ENCODE results near the gene DFFA. TPM values are rescaled to one million over a fixed set of nuclear protein-coding genes. Genes with fewer than 3 reads are reported as not detected.

DFFA gene
- total and polyA plus RNA-seq, 9 of the 15 experiments (the other 6 are each of a cell fraction or from before 2014, with no cell fraction given) = 39.6 to 74.8 (median 59.2) TPM

DNA sequence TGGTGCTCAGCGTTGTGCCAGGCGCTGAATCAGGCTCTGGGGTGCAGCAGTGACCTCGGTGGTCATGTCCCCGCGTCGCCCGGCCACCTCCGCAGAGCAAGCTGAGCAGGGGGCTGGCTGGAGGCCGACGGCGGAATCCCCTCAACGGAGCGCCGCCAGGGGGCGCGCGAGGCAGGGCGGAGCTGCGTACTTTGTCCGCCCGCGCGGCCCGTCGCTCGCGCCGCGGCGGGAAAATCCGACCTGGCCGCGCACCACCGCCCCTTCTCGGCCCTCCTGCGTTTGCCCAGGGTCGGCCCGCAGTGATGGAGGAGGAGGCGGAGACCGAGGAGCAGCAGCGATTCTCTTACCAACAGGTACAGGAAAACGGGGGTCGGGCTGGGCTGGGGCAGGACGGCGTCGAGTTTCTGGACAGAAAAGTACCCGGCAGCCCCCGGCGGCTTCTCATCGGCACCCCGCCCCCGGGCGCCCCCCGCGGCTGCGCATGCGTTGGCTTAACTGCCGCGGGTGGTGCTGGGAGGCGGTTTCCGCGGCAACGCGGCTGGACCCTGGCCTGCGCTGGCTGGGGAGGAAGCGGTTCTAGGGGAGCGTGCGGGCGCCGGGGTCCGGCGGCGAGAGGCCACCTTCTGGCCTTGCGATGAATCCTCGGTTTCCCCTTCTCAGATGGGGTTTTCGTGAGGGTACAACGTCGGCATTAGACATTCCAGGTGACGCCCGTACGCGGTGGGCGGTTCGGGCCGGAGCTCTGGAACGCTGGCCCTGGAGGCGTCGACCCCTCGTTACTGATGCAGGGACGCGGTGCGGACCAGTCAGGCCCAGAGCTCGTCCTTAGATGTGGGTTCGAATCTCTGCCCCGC lies 41.9 kb downstream of the DFFA start, which contains the start of gene CENPS (continued):
- TF ChIP-seq, protein P1, sequence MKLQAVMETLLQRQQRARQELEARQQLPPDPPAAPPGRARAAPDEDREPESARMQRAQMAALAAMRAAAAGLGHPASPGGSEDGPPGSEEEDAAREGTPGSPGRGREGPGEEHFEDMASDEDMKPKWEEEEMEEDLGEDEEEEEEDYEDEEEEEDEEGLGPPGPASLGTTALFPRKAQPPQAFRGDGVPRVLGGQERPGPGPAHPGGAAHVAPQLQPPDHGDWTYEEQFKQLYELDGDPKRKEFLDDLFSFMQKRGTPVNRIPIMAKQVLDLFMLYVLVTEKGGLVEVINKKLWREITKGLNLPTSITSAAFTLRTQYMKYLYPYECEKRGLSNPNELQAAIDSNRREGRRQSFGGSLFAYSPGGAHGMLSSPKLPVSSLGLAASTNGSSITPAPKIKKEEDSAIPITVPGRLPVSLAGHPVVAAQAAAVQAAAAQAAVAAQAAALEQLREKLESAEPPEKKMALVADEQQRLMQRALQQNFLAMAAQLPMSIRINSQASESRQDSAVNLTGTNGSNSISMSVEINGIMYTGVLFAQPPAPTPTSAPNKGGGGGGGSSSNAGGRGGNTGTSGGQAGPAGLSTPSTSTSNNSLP (IDR thresholded peaks at IDR 0.05; ENCODE audit: borderline replicate concordance, low read depth, low read length) = no peak
- TF ChIP-seq ZNF134 (CRISPR knock-in tag; conservative IDR thresholded peaks at IDR 0.05) (peak; percentile 60; the same call in 1 of the 2 replicates), NEUROD1 (IDR thresholded peaks at IDR 0.05; ENCODE audit: borderline replicate concordance, low read depth, low read length, partially characterized antibody) (peak; percentile 89), KLF10 (CRISPR knock-in tag; IDR thresholded peaks at IDR 0.05) (no peak), TFAM (CRISPR knock-in tag; conservative IDR thresholded peaks at IDR 0.05) (no peak), STAT5B (CRISPR knock-in tag; IDR thresholded peaks at IDR 0.05) (no peak), GABPB1 (CRISPR knock-in tag; IDR thresholded peaks at IDR 0.05) (peak; percentile 84), HNRNPH1 (optimal IDR thresholded peaks at IDR 0.05; ENCODE audit: low read depth, low read length) (no peak), TAF9B (IDR thresholded peaks at IDR 0.05; ENCODE audit: partially characterized antibody) (no peak), RB1 (IDR thresholded peaks at IDR 0.05; ENCODE audit: low read depth) (peak; percentile 100), ZNF354B (CRISPR knock-in tag; IDR thresholded peaks at IDR 0.05) (0 out of 2 replicates have a peak, but pooled peaks have one; percentile 11), ZC3H11A (IDR thresholded peaks at IDR 0.05; ENCODE audit: low read depth, low read length) (peak; percentile 82), NR3C1 (CRISPR knock-in tag; IDR thresholded peaks at IDR 0.05) (peak; percentile 92), HNRNPL (IDR thresholded peaks at IDR 0.05; ENCODE audit: low read depth, low read length) (no peak), MAZ (CRISPR knock-in tag; conservative IDR thresholded peaks at IDR 0.05 in 1 of 2, IDR thresholded peaks at IDR 0.05 in 1 of 2) (peak; percentile 94 to 99), ZNF263 (CRISPR knock-in tag; IDR thresholded peaks at IDR 0.05; ENCODE audit: borderline replicate concordance) (peak; percentile 22; the same call in 1 of the 2 replicates), CBX5 (IDR thresholded peaks at IDR 0.05; ENCODE audit: borderline replicate concordance, low read depth) (no peak), ZBED1 (IDR thresholded peaks at IDR 0.05) (0 out of 2 replicates have a peak, but pooled peaks have one; percentile 25)
- TF ChIP-seq, protein P2, sequence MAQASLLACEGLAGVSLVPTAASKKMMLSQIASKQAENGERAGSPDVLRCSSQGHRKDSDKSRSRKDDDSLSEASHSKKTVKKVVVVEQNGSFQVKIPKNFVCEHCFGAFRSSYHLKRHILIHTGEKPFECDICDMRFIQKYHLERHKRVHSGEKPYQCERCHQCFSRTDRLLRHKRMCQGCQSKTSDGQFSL (CRISPR knock-in tag; IDR thresholded peaks at IDR 0.05) = no peak
- TF ChIP-seq, protein P2 (tag; IDR thresholded peaks at IDR 0.05) = no peak
- TF ChIP-seq, protein P3, sequence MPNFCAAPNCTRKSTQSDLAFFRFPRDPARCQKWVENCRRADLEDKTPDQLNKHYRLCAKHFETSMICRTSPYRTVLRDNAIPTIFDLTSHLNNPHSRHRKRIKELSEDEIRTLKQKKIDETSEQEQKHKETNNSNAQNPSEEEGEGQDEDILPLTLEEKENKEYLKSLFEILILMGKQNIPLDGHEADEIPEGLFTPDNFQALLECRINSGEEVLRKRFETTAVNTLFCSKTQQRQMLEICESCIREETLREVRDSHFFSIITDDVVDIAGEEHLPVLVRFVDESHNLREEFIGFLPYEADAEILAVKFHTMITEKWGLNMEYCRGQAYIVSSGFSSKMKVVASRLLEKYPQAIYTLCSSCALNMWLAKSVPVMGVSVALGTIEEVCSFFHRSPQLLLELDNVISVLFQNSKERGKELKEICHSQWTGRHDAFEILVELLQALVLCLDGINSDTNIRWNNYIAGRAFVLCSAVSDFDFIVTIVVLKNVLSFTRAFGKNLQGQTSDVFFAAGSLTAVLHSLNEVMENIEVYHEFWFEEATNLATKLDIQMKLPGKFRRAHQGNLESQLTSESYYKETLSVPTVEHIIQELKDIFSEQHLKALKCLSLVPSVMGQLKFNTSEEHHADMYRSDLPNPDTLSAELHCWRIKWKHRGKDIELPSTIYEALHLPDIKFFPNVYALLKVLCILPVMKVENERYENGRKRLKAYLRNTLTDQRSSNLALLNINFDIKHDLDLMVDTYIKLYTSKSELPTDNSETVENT (CRISPR knock-in tag; IDR thresholded peaks at IDR 0.05) = peak; percentile 59; the same call in 1 of the 2 replicates
- TF ChIP-seq, protein P4, sequence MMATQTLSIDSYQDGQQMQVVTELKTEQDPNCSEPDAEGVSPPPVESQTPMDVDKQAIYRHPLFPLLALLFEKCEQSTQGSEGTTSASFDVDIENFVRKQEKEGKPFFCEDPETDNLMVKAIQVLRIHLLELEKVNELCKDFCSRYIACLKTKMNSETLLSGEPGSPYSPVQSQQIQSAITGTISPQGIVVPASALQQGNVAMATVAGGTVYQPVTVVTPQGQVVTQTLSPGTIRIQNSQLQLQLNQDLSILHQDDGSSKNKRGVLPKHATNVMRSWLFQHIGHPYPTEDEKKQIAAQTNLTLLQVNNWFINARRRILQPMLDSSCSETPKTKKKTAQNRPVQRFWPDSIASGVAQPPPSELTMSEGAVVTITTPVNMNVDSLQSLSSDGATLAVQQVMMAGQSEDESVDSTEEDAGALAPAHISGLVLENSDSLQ (IDR thresholded peaks at IDR 0.05) = 0 out of 2 replicates have a peak, but pooled peaks have one; percentile 20

All from K562 (cell line).